Stimulated activated CD4-positive, alpha-beta T cell treated with anti-CD3 and anti-CD28 coated beads, Interleukin-12 subunit alpha, Interleukin-12 subunit beta, amount 100 ng/mL, for 24 hours (primary cell): ENCODE measurements around the gene SLC26A11.
"Not testable (repeated sequence)": the region's sequence is repeated elsewhere in the genome, so short reads cannot be mapped to it uniquely, and the experiment has no call there.

ENCODE experiments used
- DNase-seq, 2 experiments: peaks; one replicate each; pipeline ENCODE4 v3.0.0-alpha.2; 2020; ENCODE audit warnings: low read depth in 2 of 2

The SLC26A11 gene

GRCh38 chr17:80281516-80281915 lies 61.3 kb downstream of the SLC26A11 start:
- no peak for DNase-seq

DNA sequence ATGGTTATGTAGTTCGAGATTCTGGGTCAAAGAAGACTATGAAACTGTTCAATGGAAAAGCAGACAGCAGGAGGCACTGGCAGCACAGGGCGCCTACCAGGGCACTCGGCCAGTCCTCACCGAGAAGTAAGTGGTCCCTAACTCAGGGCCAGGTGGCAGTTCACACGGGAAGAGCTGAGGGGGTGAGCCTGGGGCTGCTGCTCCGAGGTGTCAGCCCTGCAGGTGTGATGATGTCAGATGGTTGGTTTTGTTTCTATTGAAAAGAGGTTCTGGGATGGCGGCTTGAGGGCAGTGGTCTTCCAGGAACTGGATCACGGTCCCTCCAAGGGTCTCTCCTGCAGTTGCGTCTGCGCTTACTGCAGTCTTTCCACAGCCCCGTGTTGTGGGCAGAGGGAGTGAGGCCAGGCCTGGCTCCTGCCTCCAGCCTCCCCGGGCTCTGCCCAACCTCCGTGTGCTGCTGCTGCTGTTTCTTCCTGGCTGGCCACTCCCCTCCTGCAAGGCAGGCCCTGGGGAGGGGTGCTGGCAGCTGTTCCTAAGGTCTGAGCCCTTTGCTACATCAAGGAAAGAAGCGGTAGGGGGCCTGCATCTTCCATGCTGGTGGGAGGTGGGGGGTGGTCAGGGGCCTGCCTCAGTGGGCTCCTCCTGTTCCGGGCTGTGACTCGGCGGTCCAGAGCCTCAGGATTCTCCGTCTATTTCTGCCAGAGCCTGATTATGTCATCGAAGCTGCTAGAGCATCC lies 63.1 kb downstream of the SLC26A11 start:
- DNase-seq, result no peak

- DNase-seq, result no peak
Observed at GRCh38 chr17:80284631-80285030, 64.4 kb downstream of the SLC26A11 start.

- DNase-seq, result no peak
Observed at GRCh38 chr17:80285237-80285920, 65.2 kb downstream of the SLC26A11 start.

- DNase-seq, result no peak
Observed at GRCh38 chr17:80286638-80286960, 66.4 kb downstream of the SLC26A11 start.

DNA sequence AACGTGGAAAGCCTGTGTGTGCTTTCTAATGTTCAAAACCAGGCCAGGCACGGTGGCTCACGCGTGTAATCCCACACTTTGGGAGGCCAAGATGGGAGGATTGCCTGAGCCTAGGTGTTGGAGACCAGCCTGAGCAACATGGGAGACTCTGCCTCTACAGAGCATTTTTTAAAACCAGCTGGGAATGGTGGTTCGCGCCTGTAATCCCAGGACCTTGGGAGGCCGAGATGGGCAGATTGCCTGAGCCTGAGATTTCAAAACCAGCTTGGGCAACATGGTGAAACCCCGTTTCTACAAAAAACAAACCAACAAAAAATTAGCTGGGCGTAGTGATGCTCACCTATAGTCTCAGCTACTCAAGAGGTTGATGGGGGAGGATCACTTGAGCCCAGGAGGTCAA lies 66.8 kb downstream of the SLC26A11 start:
- no peak for DNase-seq

GRCh38 chr17:80287806-80288567 lies 67.8 kb downstream of the SLC26A11 start:
- DNase-seq, result no peak

DNA sequence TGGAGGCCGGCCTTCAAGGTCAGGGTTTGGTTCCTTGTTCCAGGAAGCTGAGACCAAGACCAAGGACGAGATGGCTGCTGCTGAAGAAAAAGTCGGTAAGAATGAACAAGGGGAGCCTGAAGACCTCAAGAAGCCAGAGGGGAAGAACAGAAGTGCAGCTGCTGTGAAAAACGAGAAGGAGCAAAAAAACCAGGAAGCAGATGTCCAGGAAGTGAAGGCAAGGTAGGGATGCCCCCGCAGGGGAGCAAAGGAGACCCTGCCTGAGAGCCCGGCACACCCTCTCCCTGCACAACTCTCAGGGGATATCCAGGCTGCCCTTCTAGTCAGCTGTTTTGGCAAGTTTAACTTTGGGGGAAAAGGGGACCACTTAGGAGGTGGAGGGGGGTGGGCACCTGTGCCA lies 69.4 kb downstream of the SLC26A11 start:
- DNase-seq, result no peak

- no peak for DNase-seq
Observed at GRCh38 chr17:80290156-80290555, 69.9 kb downstream of the SLC26A11 start.

DNA sequence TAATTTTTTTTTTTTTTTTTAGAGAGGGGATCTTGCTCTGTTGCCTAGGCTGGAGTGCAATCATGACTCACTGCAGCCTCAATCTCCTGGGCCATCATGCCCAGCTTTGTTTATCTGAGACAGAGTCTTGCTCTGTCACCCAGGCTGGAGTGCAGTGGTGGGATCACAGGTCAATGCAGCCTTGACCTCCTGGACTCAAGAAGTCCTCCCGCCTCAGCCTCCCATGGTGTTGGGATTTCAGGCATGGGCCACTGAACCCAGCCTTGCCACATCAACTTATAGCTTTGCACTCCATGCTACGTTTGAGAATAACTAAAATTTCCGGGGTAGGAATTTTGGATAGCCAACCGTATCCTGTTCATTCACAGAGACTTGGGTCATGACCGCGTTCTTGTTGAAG lies 71.0 kb downstream of the SLC26A11 start:
- no peak for DNase-seq

- no peak for DNase-seq
Observed at GRCh38 chr17:80291691-80292487, 71.7 kb downstream of the SLC26A11 start.

DNA sequence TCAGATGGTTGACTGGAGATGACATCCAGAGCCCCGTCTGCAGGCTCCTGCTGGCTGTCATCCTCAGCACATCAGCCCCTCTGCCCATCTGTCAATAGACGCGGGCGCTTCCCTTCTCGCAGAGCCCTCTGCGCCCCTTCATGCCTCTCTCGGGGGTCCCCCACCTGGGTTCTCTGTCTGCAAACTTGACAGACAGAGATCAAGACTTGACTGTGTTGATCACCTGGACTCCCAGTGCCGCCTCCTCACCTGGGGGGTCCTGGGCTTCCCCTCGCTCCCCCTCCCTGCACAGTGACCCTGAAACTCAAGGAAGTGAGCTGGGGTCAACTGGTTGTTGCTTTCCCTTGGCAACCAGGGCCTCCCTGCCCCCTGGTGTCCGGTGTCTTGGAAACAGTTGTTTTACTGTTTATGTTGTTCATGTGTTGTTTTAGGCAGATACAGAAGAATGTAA lies 72.3 kb downstream of the SLC26A11 start:
- no peak for DNase-seq

DNA sequence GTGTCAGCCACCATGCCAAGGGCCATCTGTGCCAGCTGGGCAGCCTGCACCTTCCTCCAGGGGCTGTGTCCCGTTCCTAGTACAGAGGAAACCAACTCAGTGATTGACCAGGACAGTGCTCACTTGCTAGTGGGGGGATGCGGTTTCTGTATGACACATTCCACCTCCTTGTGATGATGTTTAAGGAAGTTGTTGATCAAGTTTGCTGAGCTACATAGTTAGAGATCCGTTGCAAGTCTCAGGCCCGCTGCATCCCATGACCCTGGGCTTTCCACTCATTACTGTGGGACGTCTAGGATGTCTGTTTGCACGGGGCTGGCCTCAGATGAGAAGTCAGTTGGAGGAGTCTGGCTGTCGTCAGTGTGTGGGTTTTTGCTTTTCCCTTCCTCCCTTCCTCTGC lies 74.0 kb downstream of the SLC26A11 start:
- DNase-seq, result no peak

DNA sequence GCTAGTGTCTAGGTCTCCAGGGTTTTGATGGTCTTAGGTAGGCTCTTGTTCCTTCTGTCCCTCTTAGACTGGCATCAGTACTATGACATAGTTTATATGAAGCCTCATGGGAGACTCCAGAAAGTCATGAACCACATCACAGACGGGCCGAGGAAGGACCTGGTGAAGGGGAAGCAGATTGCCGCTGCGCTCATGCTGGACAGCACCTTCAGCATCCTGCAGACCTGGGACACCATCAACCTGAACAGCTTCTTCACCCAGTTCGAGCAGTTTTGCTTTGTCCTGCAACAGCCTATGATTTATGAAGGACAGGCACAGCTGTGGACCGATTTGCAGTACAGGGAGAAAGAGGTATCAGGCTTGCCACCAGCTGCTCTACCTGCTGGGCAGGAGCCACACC lies 74.4 kb downstream of the SLC26A11 start:
- no peak for DNase-seq

GRCh38 chr17:80295146-80295545 lies 74.9 kb downstream of the SLC26A11 start:
- DNase-seq, result no peak

GRCh38 chr17:80295559-80295958 lies 75.3 kb downstream of the SLC26A11 start:
- DNase-seq, result no peak

- no peak for DNase-seq
Observed at GRCh38 chr17:80296221-80296620, 76.0 kb downstream of the SLC26A11 start.

DNA sequence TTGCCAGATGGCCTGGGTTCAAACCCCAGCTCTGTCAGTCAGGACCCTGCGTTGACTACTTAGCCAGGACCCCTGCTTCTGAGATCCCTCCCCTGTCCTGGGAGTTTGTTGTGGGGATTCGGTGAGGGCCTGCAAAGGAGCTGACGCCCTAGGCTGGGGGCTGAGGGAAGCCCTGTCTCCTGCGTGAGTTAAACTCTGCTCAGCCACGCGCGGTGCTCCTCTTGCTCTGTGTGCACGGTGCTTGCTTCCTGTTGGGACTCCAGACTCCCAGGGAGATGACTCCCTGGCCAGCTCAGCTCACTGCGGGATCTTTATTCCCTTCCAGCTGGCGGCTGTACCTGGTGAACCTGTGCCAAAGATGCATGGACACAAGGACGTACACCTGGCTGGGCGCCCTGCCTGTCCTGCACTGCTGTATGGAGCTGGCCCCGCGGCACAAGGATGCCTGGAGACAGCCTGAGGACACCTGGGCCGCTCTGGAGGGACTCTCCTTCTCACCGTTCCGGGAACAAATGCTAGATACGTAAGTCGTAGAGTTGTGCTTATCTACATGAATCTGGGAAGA lies 77.9 kb downstream of the SLC26A11 start:
- no peak for DNase-seq

DNA sequence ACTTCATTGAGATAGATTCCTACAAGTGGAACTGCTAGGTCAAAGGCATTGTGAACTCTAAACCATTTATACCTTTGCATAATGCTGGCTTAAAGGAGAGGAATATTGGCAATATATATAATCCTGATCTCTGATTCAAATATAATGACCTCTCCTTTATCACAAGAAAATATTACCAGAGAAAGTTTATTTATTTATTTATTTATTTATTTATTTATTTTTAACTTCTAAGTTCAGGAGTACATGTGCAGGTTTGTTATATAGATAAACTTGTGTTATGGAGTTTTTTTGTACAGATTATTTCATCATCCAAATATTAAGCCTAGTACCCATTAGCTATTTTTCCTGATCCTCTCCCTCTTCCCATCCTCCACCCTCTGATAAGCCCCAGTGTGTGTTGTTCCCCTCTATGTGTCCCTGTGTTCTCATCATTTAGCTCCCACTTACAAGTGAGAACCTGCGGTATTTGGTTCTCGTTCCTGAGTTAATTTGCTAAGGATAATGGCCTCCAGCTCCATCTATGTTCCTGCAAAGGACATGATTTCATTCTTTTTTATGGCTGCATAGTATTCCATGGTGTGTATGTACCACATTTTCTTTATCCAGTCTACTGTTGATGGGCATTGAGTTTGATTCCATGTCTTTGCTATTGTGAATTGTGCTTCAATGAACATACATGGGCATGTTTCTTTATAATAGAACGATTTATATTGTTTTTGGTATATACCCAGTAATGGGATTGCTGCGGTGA lies 79.3 kb downstream of the SLC26A11 start:
- DNase-seq, result not testable (repeated sequence)

DNA sequence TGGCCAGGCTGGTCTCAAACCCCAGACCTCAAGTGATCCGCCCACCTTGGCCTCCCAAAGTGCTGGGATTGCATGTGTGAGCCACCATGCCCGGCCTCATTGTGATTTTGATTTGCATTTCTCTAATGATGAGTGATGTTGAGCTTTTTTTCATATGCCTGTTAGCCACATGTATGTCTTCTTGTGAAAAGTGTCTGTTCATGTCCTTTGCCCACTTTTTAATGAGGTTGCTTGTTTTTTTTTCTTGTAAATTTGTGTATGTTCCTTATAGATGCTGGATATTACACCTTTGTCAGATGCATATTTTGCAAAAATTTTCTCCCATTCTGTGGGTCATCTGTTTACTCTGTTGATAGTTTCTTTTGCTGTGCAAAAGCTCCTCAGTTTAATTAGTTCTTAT lies 80.5 kb downstream of the SLC26A11 start:
- not testable (repeated sequence) for DNase-seq
